Body of pancreas (tissue), 4 donors: ENCODE results near the gene LRRC8C.

Source experiments
- CTCF ChIP-seq, 7 experiments: fragments of 450-650 bp in 4 of 7; fragments of 200-600 bp in 3 of 7; sonication (generic) in 3 of 7; IDR thresholded peaks; one replicate each; pipeline ENCODE4 v1.5.1; 2016 to 2019; ENCODE audit warnings: antibody characterized with exemption in 7 of 7
- POLR2A ChIP-seq, 3 donors: fragments of 450-650 bp; IDR thresholded peaks; one replicate each; pipeline ENCODE4 v1.6.1; 2016; ENCODE audit warnings: antibody characterized with exemption in 3 of 3, mild to moderate bottlenecking in 2 of 3

DNA sequence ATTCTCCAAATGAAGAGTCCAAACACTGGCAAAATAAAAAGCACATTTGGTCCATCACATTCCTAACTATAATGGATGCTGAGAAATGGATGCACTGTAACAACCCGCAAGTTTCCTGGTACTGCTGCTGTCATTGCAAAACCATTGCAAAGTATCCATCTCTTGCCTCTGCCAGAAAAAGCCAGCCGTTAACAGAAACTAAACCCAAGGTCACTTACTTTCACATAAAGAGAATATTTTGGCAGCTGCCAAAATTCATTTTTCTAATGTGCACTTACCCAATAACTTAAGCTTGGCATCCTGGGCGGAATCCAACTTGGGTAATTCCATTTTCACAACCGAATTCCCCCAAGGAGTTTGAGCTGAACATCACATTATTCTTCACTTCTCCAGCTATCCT lies 110.9 kb downstream of the LRRC8C start:
- TF ChIP-seq CTCF (IDR thresholded peaks at IDR 0.05) (no peak), POLR2A (IDR thresholded peaks at IDR 0.05) (no peak)
